Uterus (tissue), 2 donors: ENCODE data around the gene ANKRD61.

Experiments
- POLR2A ChIP-seq, 2 donors: fragments of 450-650 bp; IDR thresholded peaks; one replicate each; pipeline ENCODE4 v1.6.1; 2016; ENCODE audit warnings: antibody characterized with exemption in 2 of 2, mild to moderate bottlenecking in 1 of 2, moderate library complexity in 1 of 2
- TF ChIP-seq, protein P1 (sequence below), 4 experiments: fragments of 200-600 bp in 2 of 4; fragments of 450-650 bp in 2 of 4; sonication (generic) in 2 of 4; IDR thresholded peaks; one replicate each; pipeline ENCODE4 v1.5.1; 2016 to 2019; ENCODE audit warnings: antibody characterized with exemption in 4 of 4, mild to moderate bottlenecking in 2 of 4, moderate library complexity in 1 of 4

DNA sequence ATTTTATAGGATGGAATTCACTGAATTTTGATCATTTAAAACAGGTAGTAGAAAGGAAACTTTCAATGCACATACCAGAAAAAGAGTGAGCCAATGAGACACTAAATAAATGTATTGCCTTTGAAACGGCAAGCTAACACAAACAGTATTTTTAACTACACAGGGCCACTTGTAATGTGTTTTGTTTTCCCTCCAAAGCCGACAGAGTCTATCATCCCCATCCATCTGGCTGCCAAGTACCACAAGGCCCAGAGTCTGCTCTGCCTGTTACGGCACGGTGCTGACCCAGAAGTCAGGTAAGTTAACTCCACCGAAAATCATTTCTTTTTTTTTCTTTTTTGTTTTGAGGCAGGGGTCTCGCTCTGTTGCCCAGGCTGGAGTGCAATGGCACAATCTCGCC is 1.5 kb downstream of the ANKRD61 start:
- TF ChIP-seq, protein P1, sequence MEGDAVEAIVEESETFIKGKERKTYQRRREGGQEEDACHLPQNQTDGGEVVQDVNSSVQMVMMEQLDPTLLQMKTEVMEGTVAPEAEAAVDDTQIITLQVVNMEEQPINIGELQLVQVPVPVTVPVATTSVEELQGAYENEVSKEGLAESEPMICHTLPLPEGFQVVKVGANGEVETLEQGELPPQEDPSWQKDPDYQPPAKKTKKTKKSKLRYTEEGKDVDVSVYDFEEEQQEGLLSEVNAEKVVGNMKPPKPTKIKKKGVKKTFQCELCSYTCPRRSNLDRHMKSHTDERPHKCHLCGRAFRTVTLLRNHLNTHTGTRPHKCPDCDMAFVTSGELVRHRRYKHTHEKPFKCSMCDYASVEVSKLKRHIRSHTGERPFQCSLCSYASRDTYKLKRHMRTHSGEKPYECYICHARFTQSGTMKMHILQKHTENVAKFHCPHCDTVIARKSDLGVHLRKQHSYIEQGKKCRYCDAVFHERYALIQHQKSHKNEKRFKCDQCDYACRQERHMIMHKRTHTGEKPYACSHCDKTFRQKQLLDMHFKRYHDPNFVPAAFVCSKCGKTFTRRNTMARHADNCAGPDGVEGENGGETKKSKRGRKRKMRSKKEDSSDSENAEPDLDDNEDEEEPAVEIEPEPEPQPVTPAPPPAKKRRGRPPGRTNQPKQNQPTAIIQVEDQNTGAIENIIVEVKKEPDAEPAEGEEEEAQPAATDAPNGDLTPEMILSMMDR (IDR thresholded peaks at IDR 0.05) = no peak
- TF ChIP-seq POLR2A (IDR thresholded peaks at IDR 0.05) = no peak
